8988T (cell line): ENCODE measurements around the gene PFDN1.

Experiments used
- DNase-seq: peaks from one replicate; pipeline ENCODE4 v3.0.0; 2011

Gene PFDN1

GRCh38 chr5:140236891-140237598, 65.9 kb downstream of the PFDN1 start:
- no peak for DNase-seq

GRCh38 chr5:140235791-140236551, 66.9 kb downstream of the PFDN1 start:
- DNase-seq: no peak

- no peak for DNase-seq
These were observed 68.4 kb downstream of the PFDN1 start for GRCh38 chr5:140234377-140234989.

- no peak for DNase-seq
These were observed 70.2 kb downstream of the PFDN1 start for GRCh38 chr5:140232731-140233130.

GRCh38 chr5:140230373-140230772, 72.5 kb downstream of the PFDN1 start:
- no peak for DNase-seq

GRCh38 chr5:140228364-140228837, 74.5 kb downstream of the PFDN1 start:
- no peak for DNase-seq

GRCh38 chr5:140227046-140227445, 75.9 kb downstream of the PFDN1 start:
- no peak for DNase-seq

GRCh38 chr5:140225396-140225795, 77.5 kb downstream of the PFDN1 start:
- no peak for DNase-seq

GRCh38 chr5:140224658-140225057, 78.2 kb downstream of the PFDN1 start:
- no peak for DNase-seq

GRCh38 chr5:140223567-140223966, 79.3 kb downstream of the PFDN1 start:
- no peak for DNase-seq

- no peak for DNase-seq
These were observed 80.5 kb downstream of the PFDN1 start for GRCh38 chr5:140222416-140222815.

- no peak for DNase-seq
These were observed 81.1 kb downstream of the PFDN1 start for GRCh38 chr5:140221697-140222223.

- no peak for DNase-seq
These were observed 82.2 kb downstream of the PFDN1 start for GRCh38 chr5:140220698-140221064.

GRCh38 chr5:140220032-140220697, 82.7 kb downstream of the PFDN1 start:
- DNase-seq: no peak

GRCh38 chr5:140219068-140219991, 83.6 kb downstream of the PFDN1 start:
- no peak for DNase-seq

GRCh38 chr5:140217299-140218026, 85.4 kb downstream of the PFDN1 start:
- no peak for DNase-seq

GRCh38 chr5:140216478-140217074, 86.3 kb downstream of the PFDN1 start:
- no peak for DNase-seq

GRCh38 chr5:140215276-140215675, 87.6 kb downstream of the PFDN1 start:
- DNase-seq: no peak

GRCh38 chr5:140214831-140215230, 88.1 kb downstream of the PFDN1 start:
- DNase-seq: no peak

- DNase-seq: no peak
These were observed 89.4 kb downstream of the PFDN1 start for GRCh38 chr5:140213370-140213983.
